T-cell (primary cell): ENCODE data around the gene PEAR1. TPM values are rescaled to one million over a fixed set of nuclear protein-coding genes. Genes with fewer than 3 reads are reported as not detected.

ENCODE experiments used
- ATAC-seq, 4 experiments: fragments of 200-7000 bp in 3 of 4; fragments of 150-1000 bp in 1 of 4; cut with Tn5 transposase; replicated peaks in 1 of 4; 1 replicate in 3 of 4; 2 replicates in 1 of 4; pipeline ENCODE4 v1.10.0; 2021; ENCODE audit warnings: moderate library complexity in 3 of 4, mild to moderate bottlenecking in 2 of 4, moderate number of reproducible peaks in 1 of 4
- CTCF ChIA-PET, 2 donors: fragments of 300-600 bp; sonication (Branson Sonifier 250); formaldehyde crosslinking; loops; one replicate each; lab custom pipeline; 2022; ENCODE audit warnings: antibody characterized with exemption in 2 of 2; lab: Charles Lee
- POLR2A ChIA-PET, 2 donors: fragments of 300-600 bp; sonication (Branson Sonifier 250); formaldehyde crosslinking; loops; one replicate each; lab custom pipeline; 2022; ENCODE audit warnings: antibody characterized with exemption in 2 of 2; lab: Charles Lee
- DNase-seq, 35 experiments: peaks; one replicate each; pipeline versions ENCODE4 v3.0.0 to v3.0.0-alpha.2; 2013 to 2023
- H3K27ac ChIP-seq: one replicate; pipeline ENCODE4 v1.5.1; 2013; ENCODE audit warnings: low read length
- H3K27me3 ChIP-seq, 2 experiments: replicated peaks in 1 of 2; 1 replicate in 1 of 2; 2 replicates in 1 of 2; pipeline versions ENCODE4 v1.6.1 to v1.7.0; 2013; ENCODE audit warnings: low read length in 1 of 2, mixed read lengths in 1 of 2; ENCODE audit not compliant: control insufficient read depth in 2 of 2, insufficient read depth in 2 of 2; ENCODE audit errors: extremely low read depth in 1 of 2
- H3K36me3 ChIP-seq, 2 donors: 1 replicate in 1 of 2; 2 replicates in 1 of 2; pipeline versions ENCODE4 v1.6.1 to v1.7.0; 2013; ENCODE audit warnings: low read length in 1 of 2; ENCODE audit not compliant: control insufficient read depth in 2 of 2, insufficient read depth in 1 of 2; ENCODE audit errors: extremely low read depth in 1 of 2
- H3K4me1 ChIP-seq, 2 experiments: 1 replicate in 1 of 2; 2 replicates in 1 of 2; pipeline versions ENCODE4 v1.6.1 to v1.7.0; 2013; ENCODE audit warnings: low read length in 2 of 2, mixed read lengths in 1 of 2; ENCODE audit not compliant: insufficient read depth in 2 of 2, control insufficient read depth in 1 of 2; ENCODE audit errors: extremely low read depth in 1 of 2
- H3K4me3 ChIP-seq, 2 donors: 1 replicate in 1 of 2; 2 replicates in 1 of 2; pipeline versions ENCODE4 v1.5.1 to v1.7.0; 2013; ENCODE audit warnings: mild to moderate bottlenecking in 2 of 2, low read length in 1 of 2, moderate library complexity in 1 of 2; ENCODE audit not compliant: control insufficient read depth in 1 of 2; ENCODE audit errors: extremely low read depth in 1 of 2
- H3K9me3 ChIP-seq: 2 replicates; pipeline ENCODE4 v1.7.0; 2013
- H3K27ac Mint-ChIP-seq, 2 donors: one replicate each; pipeline ENCODE4 v1.8.0; 2020 to 2021; ENCODE audit warnings: mild to moderate bottlenecking in 2 of 2, mixed read lengths in 2 of 2
- H3K27me3 Mint-ChIP-seq, 2 donors: one replicate each; pipeline ENCODE4 v1.8.0; 2021 to 2022; ENCODE audit warnings: mixed read lengths in 2 of 2
- H3K36me3 Mint-ChIP-seq: one replicate; pipeline ENCODE4 v1.8.0; 2021; ENCODE audit warnings: mixed read lengths
- H3K4me1 Mint-ChIP-seq, 3 donors: one replicate each; pipeline ENCODE4 v1.8.0; 2020 to 2022; ENCODE audit warnings: mixed read lengths in 3 of 3, mild to moderate bottlenecking in 1 of 3
- H3K4me3 Mint-ChIP-seq, 3 donors: one replicate each; pipeline ENCODE4 v1.8.0; 2020 to 2022; ENCODE audit warnings: mild to moderate bottlenecking in 3 of 3, mixed read lengths in 3 of 3, moderate library complexity in 3 of 3
- H3K9me3 Mint-ChIP-seq, 3 donors: one replicate each; pipeline ENCODE4 v1.8.0; 2020 to 2022; ENCODE audit warnings: mixed read lengths in 3 of 3
- WGBS: methylation state at CpG from one replicate; pipeline ENCODE4 v1.1.5; 2013; ENCODE audit warnings: missing lambda C conversion rate; ENCODE audit not compliant: insufficient coverage; 5-methylcytosine and 5-hydroxymethylcytosine counted together
- total RNA-seq, 35 experiments: library from RNA in 6 of 35; stranded (reverse) in 6 of 35; fragments of 120-200 nt in 1 of 35; gene quantifications; one replicate each; pipeline versions ENCODE4 v1.2.1 to v1.2.4 and lab custom pipeline; 2013 to 2026

PEAR1 gene
- total RNA-seq, 5 donors from 2014 or later (not counting 1 experiment from before 2014, with no cell fraction given), result 0.09 to 0.67 (median 0.28) TPM

DNA sequence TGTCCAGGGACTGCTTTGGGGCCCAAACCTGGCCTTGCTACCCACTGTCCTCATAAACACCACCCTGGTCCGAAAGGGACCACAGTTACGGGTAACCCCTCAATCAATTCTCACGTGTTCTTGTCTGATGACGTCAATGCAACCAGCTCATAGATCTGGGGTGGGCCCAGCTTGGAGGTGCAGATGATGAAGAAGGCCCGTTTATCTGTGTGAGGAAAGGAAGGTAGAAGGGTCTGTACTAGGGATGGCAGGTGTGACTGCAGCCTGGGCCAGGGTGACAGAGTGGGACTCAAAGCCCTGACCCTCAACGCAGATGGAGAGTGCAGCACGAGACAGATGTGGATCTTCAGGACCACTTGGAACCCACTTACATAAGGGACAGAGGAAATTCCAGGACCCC is 49.1 kb downstream of the PEAR1 start:
- H3K27ac Mint-ChIP-seq, result no peak overlapping the region
- CTCF ChIA-PET, result no interaction called here

GRCh38 chr1:156943756-156944155 is 50.2 kb downstream of the PEAR1 start:
- Mint-ChIP-seq H3K27ac (no peak overlapping the region), H3K36me3 (peaks cover 68% of the 10 kb centered on the region), H3K4me3 (no peak overlapping the region)

More for the DNA sequence above, 49.1 kb downstream of the PEAR1 start:
- Mint-ChIP-seq H3K27me3 (no peaks in the 10 kb centered on the region), H3K4me1 (no peaks in the 10 kb centered on the region), H3K36me3 (peaks cover 68% of the 10 kb centered on the region), H3K4me3 (no peak overlapping the region), H3K9me3 (no peaks in the 10 kb centered on the region)
- Histone ChIP-seq H3K36me3 (peaks cover 45 to 61% of the 10 kb centered on the region in 2 donors), H3K4me1 (no peaks in the 10 kb centered on the region), H3K9me3 (no peaks in the 10 kb centered on the region), H3K4me3 (no peak overlapping the region), H3K27ac (no peak overlapping the region), H3K27me3 (peaks cover 0 to 9% of the 10 kb centered on the region in 2 experiments)
- no peak for DNase-seq
- no peak for ATAC-seq
- POLR2A ChIA-PET, result no interaction called here
- WGBS, result 86% methylated on average over 1 of the region's 7 CpGs

GRCh38 chr1:156944268-156944667 is 50.8 kb downstream of the PEAR1 start:
- 100% methylated on average over 1 of the region's 1 CpG for WGBS
- ATAC-seq (no peak), DNase-seq (no peak)
- POLR2A ChIA-PET, result no interaction called here
- Mint-ChIP-seq H3K27me3 (no peaks in the 10 kb centered on the region), H3K27ac (no peak overlapping the region), H3K4me1 (no peaks in the 10 kb centered on the region), H3K36me3 (peaks cover 69% of the 10 kb centered on the region), H3K9me3 (no peaks in the 10 kb centered on the region), H3K4me3 (no peak overlapping the region)
- no peak overlapping the region for H3K4me3 ChIP-seq
- peaks cover 49 to 72% of the 10 kb centered on the region in 2 donors for H3K36me3 ChIP-seq
- no peaks in the 10 kb centered on the region for H3K9me3 ChIP-seq
- H3K27me3 ChIP-seq, result peaks cover 0 to 9% of the 10 kb centered on the region in 2 experiments
- no peak overlapping the region for H3K27ac ChIP-seq
- CTCF ChIA-PET, result no interaction called here
- no peaks in the 10 kb centered on the region for H3K4me1 ChIP-seq

More at GRCh38 chr1:156943756-156944155, 50.2 kb downstream of the PEAR1 start:
- Mint-ChIP-seq H3K27me3 (no peaks in the 10 kb centered on the region), H3K9me3 (no peaks in the 10 kb centered on the region), H3K4me1 (no peaks in the 10 kb centered on the region)
- H3K36me3 ChIP-seq, result peaks cover 49 to 67% of the 10 kb centered on the region in 2 donors
- ChIA-PET POLR2A (no interaction called here), CTCF (no interaction called here)
- no peaks in the 10 kb centered on the region for H3K4me1 ChIP-seq
- ATAC-seq (no peak), DNase-seq (no peak)
- no peaks in the 10 kb centered on the region for H3K9me3 ChIP-seq
- no peak overlapping the region for H3K27ac ChIP-seq
- peaks cover 0 to 9% of the 10 kb centered on the region in 2 experiments for H3K27me3 ChIP-seq
- WGBS, result 93% methylated on average over 2 of the region's 3 CpGs
- no peak overlapping the region for H3K4me3 ChIP-seq

GRCh38 chr1:156944848-156945247 is 51.3 kb downstream of the PEAR1 start:
- H3K36me3 ChIP-seq, result peaks cover 46 to 71% of the 10 kb centered on the region in 2 donors
- Mint-ChIP-seq H3K27me3 (no peaks in the 10 kb centered on the region), H3K9me3 (no peaks in the 10 kb centered on the region), H3K4me3 (no peak overlapping the region), H3K27ac (no peak overlapping the region), H3K36me3 (peaks cover 73% of the 10 kb centered on the region), H3K4me1 (no peaks in the 10 kb centered on the region)
- no peak overlapping the region for H3K27ac ChIP-seq
- no peak overlapping the region for H3K4me3 ChIP-seq
- H3K9me3 ChIP-seq, result no peaks in the 10 kb centered on the region
- POLR2A ChIA-PET, result no interaction called here
- no peaks in the 10 kb centered on the region for H3K4me1 ChIP-seq
- peaks cover 0 to 6% of the 10 kb centered on the region in 2 experiments for H3K27me3 ChIP-seq
- no peak for ATAC-seq
- CTCF ChIA-PET, result no interaction called here
- 91% methylated on average over 8 of the region's 8 CpGs for WGBS
- DNase-seq, result no peak

DNA sequence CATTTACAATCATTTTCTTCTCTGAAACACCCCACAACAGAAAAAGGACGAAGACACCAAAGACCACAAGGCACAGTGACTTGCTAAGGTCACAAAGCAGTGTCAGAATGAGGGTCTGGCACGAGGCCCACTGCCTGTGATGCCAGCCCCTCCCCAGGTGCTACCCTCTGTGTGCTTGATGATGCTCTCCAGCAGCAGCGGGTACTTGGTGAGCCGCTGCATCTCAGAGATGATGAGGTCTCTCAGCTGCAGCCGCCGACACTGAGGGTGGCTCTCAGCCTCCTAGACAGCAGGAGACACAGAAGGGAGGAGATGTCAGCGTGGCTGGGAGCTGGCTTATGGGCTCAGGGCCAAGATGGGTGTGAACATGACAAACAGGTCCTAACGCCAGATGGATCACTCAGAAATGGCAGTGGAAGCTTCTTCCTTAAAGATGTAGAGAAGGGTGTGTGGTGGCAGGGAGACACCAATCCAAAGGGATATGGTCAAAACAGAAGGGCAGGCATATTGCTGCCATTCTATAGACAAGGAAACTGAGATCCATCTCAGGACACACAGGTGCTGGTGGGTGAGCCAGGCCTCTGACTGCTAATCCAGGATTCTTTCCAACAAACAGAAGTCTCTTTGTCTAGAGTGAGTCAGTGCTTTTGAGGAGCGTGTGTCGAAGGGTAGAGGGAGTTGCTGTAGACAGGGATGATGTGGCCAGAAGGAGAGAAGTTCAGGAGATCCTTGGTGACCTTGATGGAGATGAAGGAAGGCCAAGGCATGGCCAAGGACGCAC is 52.6 kb downstream of the PEAR1 start:
- no peaks in the 10 kb centered on the region for H3K4me1 ChIP-seq
- H3K9me3 Mint-ChIP-seq, result no peaks in the 10 kb centered on the region
- WGBS, result 74% methylated on average over 8 of the region's 11 CpGs
- H3K27me3 Mint-ChIP-seq, result no peaks in the 10 kb centered on the region
- H3K27ac Mint-ChIP-seq, result no peak overlapping the region
- H3K9me3 ChIP-seq, result no peaks in the 10 kb centered on the region
- no peak overlapping the region for H3K4me3 ChIP-seq
- peaks cover 42 to 66% of the 10 kb centered on the region in 2 donors for H3K36me3 ChIP-seq
- no peak overlapping the region for H3K4me3 Mint-ChIP-seq
- H3K27me3 ChIP-seq, result peaks cover 0 to 6% of the 10 kb centered on the region in 2 experiments
- no peak for DNase-seq
- H3K4me1 Mint-ChIP-seq, result no peaks in the 10 kb centered on the region
- ChIA-PET CTCF (no interaction called here), POLR2A (no interaction called here)
- ATAC-seq, result no peak
- no peak overlapping the region for H3K27ac ChIP-seq
- peaks cover 71% of the 10 kb centered on the region for H3K36me3 Mint-ChIP-seq

DNA sequence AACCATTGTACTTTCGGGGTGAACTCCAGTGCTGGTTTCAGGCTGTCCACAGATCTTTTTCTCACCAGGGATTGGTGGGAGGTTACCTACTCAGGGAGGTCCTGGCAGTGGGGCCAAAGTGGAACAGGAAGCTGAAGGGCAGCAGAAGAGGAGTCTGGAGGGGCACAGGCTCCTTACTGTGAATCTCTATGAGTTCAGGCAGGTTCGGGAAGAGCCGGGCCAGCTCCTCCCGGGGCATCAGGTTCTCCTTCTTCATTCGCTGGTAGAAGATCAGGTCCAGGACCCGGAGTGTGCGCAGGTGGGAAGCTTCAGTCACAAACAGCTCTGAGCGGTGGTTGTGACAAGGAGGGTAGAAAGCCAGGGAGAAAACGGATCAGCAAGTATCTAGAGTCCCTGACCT is 53.6 kb downstream of the PEAR1 start:
- Histone ChIP-seq H3K4me1 (no peaks in the 10 kb centered on the region), H3K27ac (no peak overlapping the region), H3K27me3 (peaks cover 0 to 6% of the 10 kb centered on the region in 2 experiments), H3K9me3 (no peaks in the 10 kb centered on the region), H3K36me3 (peaks cover 46 to 62% of the 10 kb centered on the region in 2 donors), H3K4me3 (no peak overlapping the region)
- 77% methylated on average over 3 of the region's 9 CpGs for WGBS
- H3K36me3 Mint-ChIP-seq, result peaks cover 72% of the 10 kb centered on the region
- ATAC-seq (no peak), DNase-seq (no peak)
- H3K4me3 Mint-ChIP-seq, result no peak overlapping the region
- H3K27me3 Mint-ChIP-seq, result no peaks in the 10 kb centered on the region
- H3K4me1 Mint-ChIP-seq, result no peaks in the 10 kb centered on the region
- no peak overlapping the region for H3K27ac Mint-ChIP-seq
- CTCF ChIA-PET, result no interaction called here
- POLR2A ChIA-PET, result no interaction called here
- H3K9me3 Mint-ChIP-seq, result no peaks in the 10 kb centered on the region
